ES-I3 (cell line): ENCODE measurements around the gene PLA2G4D.

Experiments
- H3K36me3 ChIP-seq: 2 replicates; pipeline ENCODE4 v1.6.1; 2013; ENCODE audit warnings: mild to moderate bottlenecking, low read length, control low read depth, moderate library complexity; ENCODE audit not compliant: insufficient read depth
- H3K4me1 ChIP-seq: 2 replicates; pipeline ENCODE4 v1.6.1; 2013; ENCODE audit warnings: mild to moderate bottlenecking, control low read depth, low read length; ENCODE audit not compliant: insufficient read depth
- H3K9ac ChIP-seq: 2 replicates; pipeline ENCODE4 v1.6.1; 2013; ENCODE audit warnings: low read depth, mild to moderate bottlenecking, low read length, moderate library complexity
- H3K9me3 ChIP-seq: 2 replicates; pipeline ENCODE4 v1.6.1; 2013; ENCODE audit warnings: mild to moderate bottlenecking, low read length, moderate library complexity; ENCODE audit not compliant: control insufficient read depth, insufficient read depth

The PLA2G4D gene

GRCh38 chr15:42094512-42094963 is at the start of gene PLA2G4D:
Gene PLA2G4D, minus strand, starts transcription at chr15:42094562. Its CDS starts 103 bp downstream, at chr15:42094459.
- Histone ChIP-seq H3K9ac (no peak within 1 kb of the TSS), H3K36me3 (no peaks in the 10 kb centered on the region), H3K9me3 (no peaks in the 10 kb centered on the region), H3K4me1 (peaks cover 28% of the 10 kb centered on the region)

- no peaks in the 10 kb centered on the region for H3K9me3 ChIP-seq
- no peak overlapping the region for H3K9ac ChIP-seq
- no peaks in the 10 kb centered on the region; the same call in 1 of the 2 replicates for H3K4me1 ChIP-seq
- H3K36me3 ChIP-seq: no peaks in the 10 kb centered on the region
Measured at GRCh38 chr15:42143356-42143755, 49.0 kb upstream of the PLA2G4D start.

GRCh38 chr15:42141795-42142667 is 47.7 kb upstream of the PLA2G4D start:
- Histone ChIP-seq H3K4me1 (no peaks in the 10 kb centered on the region; the same call in 1 of the 2 replicates), H3K36me3 (no peaks in the 10 kb centered on the region), H3K9ac (no peak overlapping the region), H3K9me3 (no peaks in the 10 kb centered on the region)

DNA sequence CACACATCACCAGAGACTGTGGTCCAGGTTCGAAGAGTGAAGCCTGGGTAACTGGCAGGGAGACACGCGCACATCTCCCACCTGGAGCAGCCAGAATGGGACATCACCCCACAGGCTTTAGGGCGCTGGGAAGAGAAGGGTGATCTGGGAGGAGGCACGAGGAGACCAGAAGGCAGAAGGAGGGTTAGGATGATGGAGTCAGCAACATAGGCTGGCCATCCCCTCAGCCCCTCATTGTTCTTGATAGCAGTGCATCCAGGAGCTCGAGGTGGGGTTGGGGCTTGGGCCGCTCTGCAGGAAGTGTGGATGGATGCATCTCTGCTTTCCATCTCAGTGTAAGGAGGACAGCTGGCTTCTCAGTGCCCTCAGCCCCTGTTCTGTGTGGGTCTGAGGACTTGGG is 46.9 kb upstream of the PLA2G4D start:
- Histone ChIP-seq H3K9me3 (no peaks in the 10 kb centered on the region), H3K9ac (no peak overlapping the region), H3K36me3 (no peaks in the 10 kb centered on the region), H3K4me1 (no peaks in the 10 kb centered on the region; the same call in 1 of the 2 replicates)

- no peaks in the 10 kb centered on the region for H3K9me3 ChIP-seq
- H3K9ac ChIP-seq: no peak overlapping the region
- no peaks in the 10 kb centered on the region for H3K4me1 ChIP-seq
- H3K36me3 ChIP-seq: no peaks in the 10 kb centered on the region
Measured at GRCh38 chr15:42140383-42141070, 46.2 kb upstream of the PLA2G4D start.

DNA sequence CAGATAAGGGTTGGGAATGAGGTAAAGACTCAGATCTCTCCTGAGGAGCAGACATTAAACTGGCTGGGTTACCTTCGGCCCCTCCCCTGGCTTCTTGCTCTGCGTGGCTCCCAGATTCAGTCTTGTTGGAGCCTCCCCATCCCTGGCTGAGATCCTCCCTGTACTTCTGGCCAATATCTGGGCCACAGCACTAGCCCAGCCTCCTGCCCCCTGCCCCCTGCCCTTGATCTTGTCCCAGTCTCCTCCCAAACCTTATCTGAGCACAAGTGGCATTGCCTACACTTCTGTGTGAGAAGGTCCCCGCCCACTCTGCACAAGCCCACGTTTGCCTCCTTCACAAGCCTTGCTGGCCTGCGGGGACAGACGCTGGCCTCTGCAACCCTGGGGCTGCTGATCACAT is 45.2 kb upstream of the PLA2G4D start:
- Histone ChIP-seq H3K36me3 (no peaks in the 10 kb centered on the region), H3K9me3 (no peaks in the 10 kb centered on the region), H3K9ac (no peak overlapping the region), H3K4me1 (no peaks in the 10 kb centered on the region)

DNA sequence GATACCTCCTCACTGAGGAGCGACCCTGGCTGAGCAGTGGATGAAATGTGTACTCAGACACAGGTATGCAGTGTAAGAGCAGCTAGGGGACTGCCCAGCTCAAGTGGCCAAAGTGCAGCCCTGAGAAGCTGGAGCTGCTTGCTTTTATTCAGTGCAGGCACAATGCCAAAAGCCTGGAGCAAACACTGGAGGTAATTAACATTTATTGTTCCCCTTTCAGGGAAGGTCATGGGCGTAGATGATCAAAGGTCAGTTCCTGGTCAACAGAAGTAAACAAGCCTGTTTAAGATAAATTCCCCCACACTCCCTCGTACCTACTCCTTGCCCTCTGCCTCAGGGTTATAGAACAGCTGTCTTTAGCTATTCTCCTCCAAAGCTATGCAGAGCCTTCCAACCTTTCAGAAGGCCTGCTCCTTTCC is 44.6 kb upstream of the PLA2G4D start:
- Histone ChIP-seq H3K4me1 (no peaks in the 10 kb centered on the region), H3K9me3 (no peaks in the 10 kb centered on the region), H3K9ac (no peak overlapping the region), H3K36me3 (no peaks in the 10 kb centered on the region)

DNA sequence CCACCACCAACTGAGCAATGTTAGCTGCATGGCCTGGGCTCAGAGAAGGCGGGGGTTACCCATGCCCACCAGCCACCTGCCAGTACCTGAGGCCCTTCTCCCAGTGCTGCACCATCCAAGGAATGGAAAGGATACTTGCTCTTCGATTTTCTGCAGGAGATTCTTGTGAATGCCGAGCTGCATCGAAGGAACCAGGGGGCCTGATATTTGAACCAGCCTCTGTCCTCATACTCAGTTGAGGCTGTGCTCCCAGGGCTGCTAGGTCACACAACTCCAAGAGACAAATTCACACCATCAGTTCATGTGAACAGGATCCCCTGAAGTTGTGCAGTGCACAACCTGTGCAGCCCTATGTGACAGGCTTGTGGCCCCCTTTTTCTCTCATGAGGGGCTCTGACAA is 44.0 kb upstream of the PLA2G4D start:
- Histone ChIP-seq H3K9ac (no peak overlapping the region), H3K9me3 (no peaks in the 10 kb centered on the region), H3K4me1 (no peaks in the 10 kb centered on the region), H3K36me3 (no peaks in the 10 kb centered on the region)

GRCh38 chr15:42137461-42138261 is 43.3 kb upstream of the PLA2G4D start:
- Histone ChIP-seq H3K9ac (no peak overlapping the region), H3K36me3 (no peaks in the 10 kb centered on the region), H3K4me1 (no peaks in the 10 kb centered on the region), H3K9me3 (no peaks in the 10 kb centered on the region)

- Histone ChIP-seq H3K36me3 (no peaks in the 10 kb centered on the region), H3K9me3 (no peaks in the 10 kb centered on the region), H3K4me1 (no peaks in the 10 kb centered on the region; the same call in 1 of the 2 replicates), H3K9ac (no peak overlapping the region)
Measured at GRCh38 chr15:42136513-42136912, 42.2 kb upstream of the PLA2G4D start.

DNA sequence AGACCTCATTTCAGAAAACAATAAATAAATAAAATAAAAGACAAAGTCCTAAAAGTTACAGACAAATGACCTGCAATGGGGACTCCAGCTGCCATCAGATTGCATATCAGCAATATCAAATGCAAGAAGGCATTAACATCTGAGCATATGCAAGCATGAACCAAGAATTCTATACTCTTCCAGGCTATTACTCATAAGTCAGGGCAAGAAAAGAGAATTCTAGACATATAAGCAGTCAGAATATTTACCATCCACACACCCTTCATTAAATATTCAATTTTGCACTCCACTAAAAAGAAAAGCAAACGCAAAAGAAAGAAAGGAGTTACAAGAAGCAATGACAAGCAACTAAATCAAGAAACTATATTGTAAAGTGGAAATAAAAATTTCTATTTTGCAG is 41.0 kb upstream of the PLA2G4D start:
- H3K9ac ChIP-seq: no peak overlapping the region
- H3K36me3 ChIP-seq: no peaks in the 10 kb centered on the region
- H3K4me1 ChIP-seq: no peaks in the 10 kb centered on the region; the same call in 1 of the 2 replicates
- H3K9me3 ChIP-seq: no peaks in the 10 kb centered on the region

GRCh38 chr15:42134617-42135245 is 40.4 kb upstream of the PLA2G4D start:
- no peaks in the 10 kb centered on the region; the same call in 1 of the 2 replicates for H3K4me1 ChIP-seq
- H3K36me3 ChIP-seq: no peaks in the 10 kb centered on the region
- no peak overlapping the region for H3K9ac ChIP-seq
- H3K9me3 ChIP-seq: no peaks in the 10 kb centered on the region

GRCh38 chr15:42133886-42134502 is 39.6 kb upstream of the PLA2G4D start:
- Histone ChIP-seq H3K9me3 (no peaks in the 10 kb centered on the region), H3K9ac (no peak overlapping the region), H3K4me1 (no peaks in the 10 kb centered on the region; the same call in 1 of the 2 replicates), H3K36me3 (no peaks in the 10 kb centered on the region)
